Endothelial cell of umbilical vein (primary cell): ENCODE measurements around the gene MOK. TPM values are rescaled to one million over a fixed set of nuclear protein-coding genes. Genes with fewer than 3 reads are reported as not detected.
A peak's percentile ranks its signal among the peaks of the same experiment; 100 is the strongest.

Experiments used
- Bru-seq: library from RNA; stranded (reverse); fragments of 400-500 nt; gene quantifications from one replicate; lab custom pipeline; 2021; lab: Mats Ljungman, UMichigan
- BruChase-seq, 2 experiments: library from RNA; stranded (reverse); fragments of 400-500 nt; gene quantifications; one replicate each; lab custom pipeline; 2021; lab: Mats Ljungman, UMichigan
- BruUV-seq: library from RNA; stranded (reverse); fragments of 400-500 nt; replicated peaks from 2 replicates; lab custom pipeline; 2021; lab: Mats Ljungman, UMichigan
- CTCF ChIA-PET: fragments of 300-600, 350-600 bp; sonication (Branson Sonifier 250); formaldehyde crosslinking; loops from one replicate; lab custom pipeline; 2021; ENCODE audit warnings: antibody characterized with exemption, inconsistent platforms; lab: Charles Lee
- POLR2A ChIA-PET: fragments of 300-600, 350-600 bp; sonication (Branson Sonifier 250); formaldehyde crosslinking; loops from one replicate; lab custom pipeline; 2021; ENCODE audit warnings: antibody characterized with exemption, inconsistent platforms; lab: Charles Lee
- DNase-seq: peaks from one replicate; pipeline ENCODE4 v3.0.0-alpha.2; 2011; ENCODE audit warnings: low read depth, low spot score
- FAIRE-seq: peaks from 2 replicates; lab custom pipeline; 2011; peaks lifted over from hg19 to GRCh38; lab: Jason Lieb, UNC
- H2AFZ ChIP-seq: 2 replicates; pipeline ENCODE4 v1.6.0; 2012; ENCODE audit warnings: low read depth, low read length, control low read depth, inconsistent platforms
- H3K27ac ChIP-seq: 2 replicates; pipeline ENCODE4 v1.5.1; 2011; ENCODE audit warnings: low read depth, mild to moderate bottlenecking, control low read depth, low read length, moderate library complexity; ENCODE audit not compliant: insufficient read depth
- H3K27me3 ChIP-seq, 2 experiments: 2 replicates each; pipeline versions ENCODE4 v1.6.0 to v1.6.1; 2011; ENCODE audit warnings: low read length in 2 of 2, mixed read lengths in 1 of 2; ENCODE audit not compliant: control insufficient read depth in 2 of 2, insufficient read depth in 2 of 2
- H3K36me3 ChIP-seq, 2 experiments: 2 replicates in 1 of 2; 3 replicates in 1 of 2; pipeline ENCODE4 v1.5.1; 2011; ENCODE audit warnings: low read length in 2 of 2, mild to moderate bottlenecking in 1 of 2, moderate library complexity in 1 of 2; ENCODE audit not compliant: control insufficient read depth in 2 of 2, insufficient read depth in 2 of 2; ENCODE audit errors: extremely low read depth in 1 of 2
- H3K4me1 ChIP-seq: 3 replicates; pipeline ENCODE4 v1.5.1; 2011; ENCODE audit warnings: mild to moderate bottlenecking, low read length; ENCODE audit not compliant: control insufficient read depth, insufficient read depth; ENCODE audit errors: extremely low read depth
- H3K4me2 ChIP-seq: 2 replicates; pipeline ENCODE4 v1.6.1; 2011; ENCODE audit warnings: low read length, control low read depth, mixed read lengths; ENCODE audit not compliant: insufficient read depth
- H3K4me3 ChIP-seq, 3 experiments: fragments of 200-600 bp in 1 of 3; sonication (generic), shearing (Covaris generic) in 1 of 3; replicated peaks in 1 of 3; 2 replicates each; pipeline ENCODE4 v1.5.1; 2011 to 2016; ENCODE audit warnings: control low read depth in 3 of 3, low read length in 3 of 3, mild to moderate bottlenecking in 2 of 3, inconsistent platforms in 1 of 3, low read depth in 1 of 3, moderate library complexity in 1 of 3; ENCODE audit not compliant: insufficient read depth in 1 of 3
- H3K79me2 ChIP-seq: 2 replicates; pipeline ENCODE4 v1.6.0; 2012; ENCODE audit warnings: low read length, inconsistent platforms; ENCODE audit not compliant: control insufficient read depth, insufficient read depth
- H3K9ac ChIP-seq: replicated peaks from 2 replicates; pipeline ENCODE3; 2011; ENCODE audit warnings: low read length, control low read depth; ENCODE audit not compliant: insufficient read depth; ENCODE audit errors: extremely low read depth
- H3K9me1 ChIP-seq: replicated peaks from 3 replicates; pipeline ENCODE4 v1.6.0; 2011; ENCODE audit warnings: mild to moderate bottlenecking, low read length; ENCODE audit not compliant: control insufficient read depth, insufficient read depth; ENCODE audit errors: extremely low read depth
- H3K9me3 ChIP-seq: replicated peaks from 2 replicates; pipeline ENCODE4 v1.5.1; 2012; ENCODE audit warnings: low read length, inconsistent platforms; ENCODE audit not compliant: control insufficient read depth, insufficient read depth
- H4K20me1 ChIP-seq: replicated peaks from 2 replicates; pipeline ENCODE3; 2011; ENCODE audit warnings: mild to moderate bottlenecking, low read length; ENCODE audit not compliant: control insufficient read depth, insufficient read depth; ENCODE audit errors: extremely low read depth
- CTCF ChIP-seq, 2 donors: IDR thresholded peaks; 1 replicate in 1 of 2; 2 replicates in 1 of 2; pipeline ENCODE4 v1.5.1; 2011; ENCODE audit warnings: low read length in 2 of 2, mild to moderate bottlenecking in 2 of 2, moderate library complexity in 2 of 2, control low read depth in 1 of 2, inconsistent platforms in 1 of 2, low read depth in 1 of 2; ENCODE audit not compliant: insufficient read depth in 1 of 2; ENCODE audit errors: extremely low read depth in 1 of 2
- EZH2 ChIP-seq: IDR thresholded peaks from 2 replicates; pipeline ENCODE4 v1.6.1; 2012; ENCODE audit warnings: borderline replicate concordance, low read depth, mild to moderate bottlenecking, moderate library complexity, low read length, inconsistent platforms; ENCODE audit not compliant: severe bottlenecking
- FOS ChIP-seq: IDR thresholded peaks from 2 replicates; pipeline ENCODE4 v1.6.1; 2011; ENCODE audit warnings: mild to moderate bottlenecking, low read length, moderate library complexity, borderline replicate concordance; ENCODE audit not compliant: insufficient read depth
- GATA2 ChIP-seq: IDR thresholded peaks from 2 replicates; pipeline ENCODE4 v1.7.0; 2011; ENCODE audit warnings: low read depth, mild to moderate bottlenecking, moderate library complexity, mixed read lengths, low read length; ENCODE audit not compliant: insufficient read length, insufficient read depth
- JUN ChIP-seq: IDR thresholded peaks from 2 replicates; pipeline ENCODE4 v1.6.1; 2011; ENCODE audit warnings: borderline replicate concordance, low read depth; ENCODE audit not compliant: insufficient read length, insufficient read depth
- MAX ChIP-seq: IDR thresholded peaks from 2 replicates; pipeline ENCODE4 v1.6.1; 2011; ENCODE audit not compliant: insufficient read depth, insufficient read length
- MYC ChIP-seq: IDR thresholded peaks from one replicate; pipeline ENCODE4 v1.6.1; 2011; ENCODE audit warnings: mild to moderate bottlenecking, low read depth, low read length
- POLR2A ChIP-seq: IDR thresholded peaks from 2 replicates; pipeline ENCODE4 v1.6.1; 2012; ENCODE audit warnings: low read depth, mild to moderate bottlenecking, control low read depth, low read length
- POLR2AphosphoS5 ChIP-seq: IDR thresholded peaks from 2 replicates; pipeline ENCODE4 v1.6.1; 2012; ENCODE audit warnings: low read depth, mild to moderate bottlenecking, control low read depth, low read length, moderate library complexity; ENCODE audit not compliant: insufficient read depth
- dilution Hi-C: fragments of 300-500 bp; cut with MboI; formaldehyde crosslinking; loops from one replicate; pipeline ENCODE4 v1.15.0; 2019; ENCODE audit warnings: low sequenced_read_pairs; ENCODE audit not compliant: extremely low pct_ligation_motif_present
- intact Hi-C: fragments of 100-400 bp; cut with micrococcal nuclease; formaldehyde crosslinking; loops from one replicate; pipeline ENCODE4 v1.10.0; 2022
- long read RNA-seq: library from polyadenylated mRNA; stranded (forward); transcript quantifications from one replicate; pipeline ENCODE4 v2.0.0, GENCODE V29; 2021
- polyA minus RNA-seq, 3 experiments: library from RNA; depleted of rRNA, polyadenylated mRNA; stranded (reverse); fragments of >200 nt; gene quantifications; 1 replicate in 1 of 3; 2 replicates in 2 of 3; pipeline ENCODE4 v1.2.3, GENCODE V29; 2011
- polyA plus RNA-seq, 4 experiments: library from polyadenylated mRNA; depleted of rRNA in 3 of 4; stranded (reverse) in 3 of 4; unstranded in 1 of 4; fragments of >200 nt; gene quantifications; 2 replicates each; pipeline versions ENCODE4 v1.2.1 to v1.2.3, GENCODE V29; 2011 to 2012; ENCODE audit warnings: missing spikeins in 1 of 4
- total RNA-seq: library from RNA; stranded (reverse); gene quantifications from 2 replicates; pipeline ENCODE4 v1.2.3, GENCODE V29; 2021

The MOK gene
- total RNA-seq (6.1 and 6.4 TPM in 2 replicates), polyA plus RNA-seq (7.2 and 8.6 TPM in 2 replicates), polyA minus RNA-seq (5.9 and 7.3 TPM in 2 replicates), Bru-seq, nascent RNA (percentile 34 among the genes with signal in this experiment), BruChase-seq, experiment 1, labeled RNA remaining after a 6-hour chase (percentile 43 among the genes with signal in this experiment), BruChase-seq, experiment 2, labeled RNA remaining after a 2-hour chase (percentile 47 among the genes with signal in this experiment)
- 5.4 and 5.5 TPM in 2 replicates for polyA plus RNA-seq (2011; cell fraction: cytosol; rRNA removed)
- polyA plus RNA-seq (2011; cell fraction: nucleus; rRNA removed) = 30.9 TPM in 2 replicates
- 2.7 and 4.3 TPM in 2 replicates for polyA plus RNA-seq (2012)
- polyA minus RNA-seq (2011; cell fraction: cytosol; rRNA and poly(A)+ RNA removed) = 1.1 TPM
- polyA minus RNA-seq (2011; cell fraction: nucleus; rRNA and poly(A)+ RNA removed) = 10.8 and 12.0 TPM in 2 replicates
- long read RNA-seq, partial matches to known transcripts = 1 of 13 reads
- long read RNA-seq, other reads (novel, unspliced or antisense) = 10 of 13 reads

- TF ChIP-seq MAX (no peak), GATA2 (no peak), CTCF (IDR thresholded peaks at IDR 0.05; ENCODE audit: extremely low read depth in 1 of 2, insufficient read depth in 1 of 2, low read depth in 1 of 2, low read length in 2 of 2) (no peak), MYC (no peak), JUN (no peak), POLR2A (no peak), EZH2 (no peak), POLR2AphosphoS5 (no peak), FOS (no peak)
- H3K4me3 ChIP-seq = peak within 1 kb of the TSS; percentile 40 to 86 (median 55)
- dilution Hi-C loops (no loop called here), intact Hi-C loops (loop anchor here (1.0 kb wide), 2 partner anchors 9 to 166 kb away; partner anchors contain the start of gene WDR20)
- no peaks in the 10 kb centered on the region for H3K79me2 ChIP-seq
- no peaks in the 10 kb centered on the region for H3K36me3 ChIP-seq
- H3K9ac ChIP-seq = peak within 1 kb of the TSS; percentile 47
- peak within 1 kb of the TSS; percentile 89 for H2AFZ ChIP-seq
- peaks cover 4% of the 10 kb centered on the region for H3K4me1 ChIP-seq
- BruUV-seq = no TSS peak
- peak within 1 kb of the TSS; percentile 52 for H3K27ac ChIP-seq
- H3K9me1 ChIP-seq = no peaks in the 10 kb centered on the region
- FAIRE-seq (peak; percentile 95), DNase-seq (peak; percentile 99)
- ChIA-PET POLR2A (interaction anchor here (0.6 kb wide), 1 partner anchor 28 kb away, joined by 5 read pairs; no protein-coding TSS in a partner anchor), CTCF (interaction anchor here (0.6 to 4.1 kb wide), 7 partner anchors 9 to 217 kb away, joined by 3 to 28 read pairs (median 4); no protein-coding TSS in a partner anchor)
- no peaks in the 10 kb centered on the region for H3K27me3 ChIP-seq
- no peaks in the 10 kb centered on the region for H4K20me1 ChIP-seq
- H3K4me2 ChIP-seq = peak within 1 kb of the TSS; percentile 74
- H3K9me3 ChIP-seq = no peaks in the 10 kb centered on the region
Observed at GRCh38 chr14:102304611-102305506, at the start of gene MOK. TSS of gene MOK (minus strand) at chr14:102305164. CDS start at chr14:102304968, 196 bp downstream.
